GM12878 (cell line): ENCODE measurements around the gene COMT. TPM values are rescaled to one million over a fixed set of nuclear protein-coding genes. Genes with fewer than 3 reads are reported as not detected.

Experiments
- ATAC-seq: fragments of 200-7000 bp; cut with Tn5 transposase; 3 replicates; pipeline ENCODE4 v1.9.1; 2020; ENCODE audit warnings: mild to moderate bottlenecking, moderate library complexity
- BruUV-seq: library from RNA; stranded (reverse); fragments of 400-500 nt; replicated peaks from 2 replicates; lab custom pipeline; 2021; lab: Mats Ljungman, UMichigan
- CTCF ChIA-PET: fragments of 300-600 bp; sonication (Branson Sonifier 250); formaldehyde crosslinking; extraction: SDS; loops from one replicate; lab custom pipeline; 2021; ENCODE audit warnings: inconsistent platforms; lab: Yijun Ruan, JAX
- POLR2A ChIA-PET: fragments of 350-600 bp; formaldehyde crosslinking; extraction: SDS; loops from one replicate; lab custom pipeline; 2021; ENCODE audit warnings: inconsistent platforms; lab: Charles Lee
- RAD21 ChIA-PET: fragments of 300-600 bp; sonication (Branson Sonifier 250); formaldehyde crosslinking; loops from one replicate; lab custom pipeline; 2023; ENCODE audit warnings: antibody characterized with exemption; ENCODE audit not compliant: unreplicated experiment; lab: Charles Lee
- SMC1A ChIA-PET: fragments of 300-600 bp; sonication (Branson Sonifier 250); formaldehyde crosslinking; loops from one replicate; lab custom pipeline; 2023; ENCODE audit not compliant: unreplicated experiment, uncharacterized antibody; lab: Charles Lee
- DNase-seq: peaks from one replicate; pipeline ENCODE4 v3.0.0-alpha.2; 2011; ENCODE audit warnings: low read depth, low spot score
- FAIRE-seq: peaks from 3 replicates; lab custom pipeline; 2011; peaks lifted over from hg19 to GRCh38; lab: Jason Lieb, UNC
- H2AFZ ChIP-seq: 2 replicates; pipeline ENCODE4 v1.6.0; 2011; ENCODE audit warnings: low read depth, low read length, control low read depth; ENCODE audit not compliant: control insufficient read depth
- H3K27ac ChIP-seq: 2 replicates; pipeline ENCODE4 v1.5.1; 2011; ENCODE audit warnings: control low read depth; ENCODE audit not compliant: control insufficient read depth, insufficient read depth
- H3K27me3 ChIP-seq, 2 experiments: replicated peaks in 1 of 2; 2 replicates each; pipeline versions ENCODE4 v1.6.0 to v1.6.1; 2011; ENCODE audit warnings: low read length in 1 of 2; ENCODE audit not compliant: control insufficient read depth in 2 of 2, insufficient read depth in 2 of 2
- H3K36me3 ChIP-seq, 2 experiments: 2 replicates each; pipeline ENCODE4 v1.5.1; 2011; ENCODE audit warnings: low read length in 1 of 2; ENCODE audit not compliant: control insufficient read depth in 2 of 2, insufficient read depth in 2 of 2
- H3K4me1 ChIP-seq: 2 replicates; pipeline ENCODE4 v1.6.1; 2011; ENCODE audit warnings: mild to moderate bottlenecking, low read length, moderate library complexity, mixed read lengths; ENCODE audit not compliant: control insufficient read depth, insufficient read depth
- H3K4me2 ChIP-seq: 2 replicates; pipeline ENCODE4 v1.6.0; 2011; ENCODE audit warnings: control low read depth; ENCODE audit not compliant: control insufficient read depth, insufficient read depth
- H3K4me3 ChIP-seq: fragments of 200-600 bp; sonication (generic); 2 replicates; pipeline ENCODE4 v1.5.1; 2016
- H3K79me2 ChIP-seq: 2 replicates; pipeline ENCODE4 v1.6.0; 2011; ENCODE audit warnings: low read length; ENCODE audit not compliant: control insufficient read depth, insufficient read depth
- H3K9ac ChIP-seq: 2 replicates; pipeline ENCODE4 v1.8.0; 2011; ENCODE audit warnings: low read length, control low read depth, mixed read lengths; ENCODE audit not compliant: control insufficient read depth, insufficient read depth
- H3K9me3 ChIP-seq: replicated peaks from 3 replicates; pipeline ENCODE4 v1.5.1; 2011; ENCODE audit warnings: mild to moderate bottlenecking, low read length; ENCODE audit not compliant: control insufficient read depth, insufficient read depth
- H4K20me1 ChIP-seq: 2 replicates; pipeline ENCODE4 v1.6.0; 2011; ENCODE audit not compliant: control insufficient read depth, insufficient read depth
- DPF2 ChIP-seq: fragments of 450-650 bp; IDR thresholded peaks from 2 replicates; pipeline ENCODE4 v1.6.1; 2017; ENCODE audit warnings: mild to moderate bottlenecking
- IRF5 ChIP-seq: fragments of 450-650 bp; IDR thresholded peaks from 2 replicates; pipeline ENCODE4 v1.6.1; 2017; ENCODE audit warnings: borderline replicate concordance
- KLF5 ChIP-seq: fragments of 450-650 bp; IDR thresholded peaks from 2 replicates; pipeline ENCODE4 v1.6.1; 2014; ENCODE audit warnings: mild to moderate bottlenecking; ENCODE audit not compliant: partially characterized antibody
- MTA2 ChIP-seq: fragments of 450-650 bp; IDR thresholded peaks from 2 replicates; pipeline ENCODE4 v1.6.1; 2016; ENCODE audit warnings: low read depth, mild to moderate bottlenecking, moderate library complexity
- NFYB ChIP-seq: IDR thresholded peaks from 2 replicates; pipeline ENCODE4 v1.6.1; 2011; ENCODE audit warnings: low read depth, mild to moderate bottlenecking, low read length, improper control_type of control experiment, moderate library complexity; ENCODE audit not compliant: insufficient read depth
- SMAD1 ChIP-seq: fragments of 450-650 bp; IDR thresholded peaks from 2 replicates; pipeline ENCODE4 v1.6.1; 2018; ENCODE audit warnings: mild to moderate bottlenecking, low read depth; ENCODE audit not compliant: partially characterized antibody
- TCF12 ChIP-seq: IDR thresholded peaks from 2 replicates; pipeline ENCODE4 v1.6.1; 2011; ENCODE audit warnings: low read depth, mild to moderate bottlenecking, low read length
- ZNF687 ChIP-seq: fragments of 450-650 bp; IDR thresholded peaks from 2 replicates; pipeline ENCODE4 v1.6.1; 2017; ENCODE audit warnings: mild to moderate bottlenecking, moderate library complexity
- WGBS: methylation state at CpG from one replicate; pipeline ENCODE4 v1.1.6; 2016; ENCODE audit warnings: low lambda C conversion rate; ENCODE audit not compliant: insufficient replicate concordance, insufficient coverage; ENCODE audit errors: missing lambda C conversion rate; 5-methylcytosine and 5-hydroxymethylcytosine counted together
- in situ Hi-C: fragments of 300-500 bp; cut with MboI; formaldehyde crosslinking; loops from 9 replicates; pipeline ENCODE4 v1.14.3; 2018; ENCODE audit warnings: mixed read lengths
- intact Hi-C: fragments of 100-400 bp; cut with micrococcal nuclease; formaldehyde crosslinking; loops from one replicate; pipeline ENCODE4 v1.14.2; 2022; ENCODE audit not compliant: unreplicated experiment
- polyA plus RNA-seq, 11 experiments: library from polyadenylated mRNA; depleted of rRNA in 4 of 11; unstranded in 6 of 11; stranded (reverse) in 5 of 11; fragments of >200 nt; fragmentation: Nextera tagmentation in 4 of 11; fragmentation: Illumina TruSeq in 1 of 11; extraction: Ambion mirVana in 4 of 11; extraction: Trizol in 1 of 11; gene quantifications; 1 replicate in 1 of 11; 2 replicates in 10 of 11; pipeline versions ENCODE4 v1.2.1 to v1.2.3, GENCODE V29; 2011 to 2016; ENCODE audit warnings: inconsistent platforms in 2 of 11, missing spikeins in 2 of 11, low read depth in 1 of 11
- total RNA-seq, 4 experiments: library from RNA; depleted of rRNA in 3 of 4; stranded (reverse); fragments of >200 nt in 3 of 4; fragmentation: Illumina TruSeq in 1 of 4; extraction: Trizol in 1 of 4; gene quantifications; 2 replicates each; pipeline versions ENCODE4 v1.2.1 to v1.2.3, GENCODE V29; 2013 to 2021
- TF ChIP-seq, protein P1 (sequence below): IDR thresholded peaks from 2 replicates; pipeline ENCODE4 v1.6.1; 2012; ENCODE audit warnings: low read depth, low read length, improper control_type of control experiment

Gene COMT
- total and polyA plus RNA-seq, 10 of the 15 experiments (the other 5 are each of a cell fraction or from before 2014, with no cell fraction given): 4.5 to 152 (median 66.1) TPM

DNA sequence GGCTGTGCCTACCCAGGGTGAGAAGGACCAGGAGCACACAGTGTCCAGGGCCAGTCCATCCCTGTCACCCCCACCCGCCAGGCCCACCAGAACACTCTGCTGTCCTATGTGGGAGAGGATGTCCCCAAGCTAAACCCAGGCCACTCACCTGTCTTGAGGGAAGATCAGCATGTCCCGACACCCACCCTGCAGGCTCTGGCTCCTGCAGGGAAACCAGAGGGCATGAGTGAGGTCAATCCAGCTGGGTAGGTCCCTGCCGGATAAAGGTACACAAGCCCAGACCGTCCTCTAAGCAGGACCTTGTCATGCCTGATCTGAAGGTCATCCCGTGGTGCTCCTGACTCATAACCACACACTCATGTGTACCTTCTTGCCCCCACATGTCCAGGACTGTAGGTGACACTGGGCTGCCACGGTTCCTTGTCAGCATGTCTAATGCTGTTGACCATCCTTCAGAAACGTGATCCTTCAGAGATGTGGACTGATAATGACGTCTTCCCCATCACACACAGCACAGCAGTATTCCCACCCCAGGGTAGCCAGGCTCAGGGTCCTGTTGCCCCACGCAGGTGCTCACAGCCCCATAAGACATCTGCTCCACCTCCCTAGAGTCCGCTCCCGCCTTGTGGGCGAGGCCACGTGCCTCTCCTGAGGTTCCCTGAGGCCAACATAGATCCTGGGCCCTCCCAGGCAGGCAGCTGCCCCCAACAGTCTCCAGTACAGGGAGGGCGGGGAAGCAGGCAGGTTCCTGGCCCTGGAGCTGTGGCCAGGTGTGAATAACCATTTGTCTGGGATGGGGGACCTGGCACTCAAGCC lies 68.9 kb downstream of the COMT start:
- intact Hi-C loops: loop anchor here (5.0 kb wide), 1 partner anchor 38 kb away; no protein-coding TSS in a partner anchor

More for the DNA sequence above, 68.9 kb downstream of the COMT start:
- Histone ChIP-seq H3K4me2 (no peak overlapping the region), H3K9ac (no peak overlapping the region), H2AFZ (no peak overlapping the region), H3K27ac (no peak overlapping the region), H4K20me1 (no peaks in the 10 kb centered on the region), H3K4me1 (no peaks in the 10 kb centered on the region), H3K36me3 (no peaks in the 10 kb centered on the region), H3K27me3 (peaks cover 8% of the 10 kb centered on the region in 2 experiments; a peak in 3 of 4 replicates), H3K4me3 (no peak overlapping the region), H3K9me3 (no peaks in the 10 kb centered on the region), H3K79me2 (no peaks in the 10 kb centered on the region)
- 31% methylated on average over 14 of the region's 14 CpGs for WGBS
- no TSS peak for BruUV-seq
- DNase-seq (no peak), FAIRE-seq (no peak), ATAC-seq (no peak)
- ChIA-PET RAD21 (no interaction called here), SMC1A (no interaction called here), CTCF (no interaction called here), POLR2A (no interaction called here)
- TF ChIP-seq MTA2 (no peak), NFYB (no peak), IRF5 (no peak), KLF5 (no peak), ZNF687 (no peak), TCF12 (no peak), SMAD1 (no peak), DPF2 (no peak)
- TF ChIP-seq, protein P1, sequence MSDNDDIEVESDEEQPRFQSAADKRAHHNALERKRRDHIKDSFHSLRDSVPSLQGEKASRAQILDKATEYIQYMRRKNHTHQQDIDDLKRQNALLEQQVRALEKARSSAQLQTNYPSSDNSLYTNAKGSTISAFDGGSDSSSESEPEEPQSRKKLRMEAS: no peak
- in situ Hi-C loops: no loop called here
